DND-41 (cell line): Measurements from ENCODE around the gene RASAL2.

ENCODE experiments used
- EZH2 ChIP-seq: IDR thresholded peaks from 3 replicates; pipeline ENCODE4 v1.6.1; 2012; ENCODE audit warnings: borderline replicate concordance, low read depth, mild to moderate bottlenecking, moderate library complexity, low read length, inconsistent platforms; ENCODE audit not compliant: severe bottlenecking
- TF ChIP-seq, protein P1 (sequence below): IDR thresholded peaks from 2 replicates; pipeline ENCODE4 v1.5.1; 2012; ENCODE audit warnings: borderline replicate concordance, low read length, moderate library complexity, mild to moderate bottlenecking; ENCODE audit not compliant: poor library complexity, severe bottlenecking; ENCODE audit errors: extremely low read depth

DNA sequence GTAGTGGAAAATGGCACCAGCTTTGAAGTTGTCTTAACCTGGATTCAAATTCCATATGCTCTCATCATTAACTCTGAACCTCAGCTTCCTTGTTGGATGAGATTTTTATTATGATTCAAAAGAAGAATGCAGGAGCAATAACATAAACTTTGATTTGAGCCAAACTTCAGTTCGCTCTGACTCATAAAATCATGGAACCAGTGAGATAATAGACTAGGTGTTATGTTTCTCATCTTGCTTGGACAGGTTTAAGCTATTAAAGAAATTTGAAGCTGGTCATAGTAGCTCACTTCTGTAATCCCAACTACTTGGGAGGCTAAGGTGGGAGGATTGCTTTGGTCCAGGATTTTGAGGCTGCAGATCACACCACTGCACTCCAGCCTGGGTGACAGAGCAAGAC is 230.1 kb downstream of the RASAL2 start:
- TF ChIP-seq, protein P1, sequence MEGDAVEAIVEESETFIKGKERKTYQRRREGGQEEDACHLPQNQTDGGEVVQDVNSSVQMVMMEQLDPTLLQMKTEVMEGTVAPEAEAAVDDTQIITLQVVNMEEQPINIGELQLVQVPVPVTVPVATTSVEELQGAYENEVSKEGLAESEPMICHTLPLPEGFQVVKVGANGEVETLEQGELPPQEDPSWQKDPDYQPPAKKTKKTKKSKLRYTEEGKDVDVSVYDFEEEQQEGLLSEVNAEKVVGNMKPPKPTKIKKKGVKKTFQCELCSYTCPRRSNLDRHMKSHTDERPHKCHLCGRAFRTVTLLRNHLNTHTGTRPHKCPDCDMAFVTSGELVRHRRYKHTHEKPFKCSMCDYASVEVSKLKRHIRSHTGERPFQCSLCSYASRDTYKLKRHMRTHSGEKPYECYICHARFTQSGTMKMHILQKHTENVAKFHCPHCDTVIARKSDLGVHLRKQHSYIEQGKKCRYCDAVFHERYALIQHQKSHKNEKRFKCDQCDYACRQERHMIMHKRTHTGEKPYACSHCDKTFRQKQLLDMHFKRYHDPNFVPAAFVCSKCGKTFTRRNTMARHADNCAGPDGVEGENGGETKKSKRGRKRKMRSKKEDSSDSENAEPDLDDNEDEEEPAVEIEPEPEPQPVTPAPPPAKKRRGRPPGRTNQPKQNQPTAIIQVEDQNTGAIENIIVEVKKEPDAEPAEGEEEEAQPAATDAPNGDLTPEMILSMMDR = no peak
- TF ChIP-seq EZH2 = no peak
